HG02852 (cell line): ENCODE measurements around the gene NR2C2.
A peak's percentile ranks its signal among the peaks of the same experiment; 100 is the strongest.
"Not testable (repeated sequence)": the region's sequence is repeated elsewhere in the genome, so short reads cannot be mapped to it uniquely, and the experiment has no call there.

ENCODE experiments used
- ATAC-seq: cut with Tn5 transposase; IDR thresholded peaks from one replicate; pipeline ENCODE4 v1.9.1; 2021; ENCODE audit warnings: mild to moderate bottlenecking, moderate library complexity; ENCODE audit not compliant: unreplicated experiment

Gene NR2C2

GRCh38 chr3:14947100-14947885 is at the start of gene NR2C2:
Gene NR2C2, plus strand, starts transcription at chr3:14947583. Its CDS starts 56,332 bp downstream, at chr3:15003915.
- ATAC-seq = peak; percentile 58

- no peak for ATAC-seq
Observed at GRCh38 chr3:14898929-14899328, 48.5 kb upstream of the NR2C2 start.

- ATAC-seq = no peak
Observed at GRCh38 chr3:14899993-14900618, 47.3 kb upstream of the NR2C2 start.

GRCh38 chr3:14900881-14901873 is 46.2 kb upstream of the NR2C2 start:
- no peak for ATAC-seq

- no peak for ATAC-seq
Observed at GRCh38 chr3:14902719-14903118, 44.7 kb upstream of the NR2C2 start.

- ATAC-seq = not testable (repeated sequence)
Observed at GRCh38 chr3:14903501-14903900, 43.9 kb upstream of the NR2C2 start.

GRCh38 chr3:14905055-14905657 is 42.2 kb upstream of the NR2C2 start:
- ATAC-seq = no peak

GRCh38 chr3:14906355-14906971 is 40.9 kb upstream of the NR2C2 start:
- ATAC-seq = no peak

GRCh38 chr3:14907043-14907966 is 40.1 kb upstream of the NR2C2 start:
- ATAC-seq = no peak

- ATAC-seq = no peak
Observed at GRCh38 chr3:14909250-14909649, 38.1 kb upstream of the NR2C2 start.

- no peak for ATAC-seq
Observed at GRCh38 chr3:14911651-14912050, 35.7 kb upstream of the NR2C2 start.

GRCh38 chr3:14913071-14913925 is 34.1 kb upstream of the NR2C2 start:
- ATAC-seq = no peak

GRCh38 chr3:14913926-14914778 is 33.2 kb upstream of the NR2C2 start:
- no peak for ATAC-seq

- ATAC-seq = no peak
Observed at GRCh38 chr3:14914779-14915117, 32.6 kb upstream of the NR2C2 start.

GRCh38 chr3:14915636-14916222 is 31.7 kb upstream of the NR2C2 start:
- ATAC-seq = no peak

GRCh38 chr3:14918356-14918860 is 29.0 kb upstream of the NR2C2 start:
- no peak for ATAC-seq

- no peak for ATAC-seq
Observed at GRCh38 chr3:14920536-14920935, 26.8 kb upstream of the NR2C2 start.
